ENCODE data around the gene UQCR11.

UQCR11 gene

DNA sequence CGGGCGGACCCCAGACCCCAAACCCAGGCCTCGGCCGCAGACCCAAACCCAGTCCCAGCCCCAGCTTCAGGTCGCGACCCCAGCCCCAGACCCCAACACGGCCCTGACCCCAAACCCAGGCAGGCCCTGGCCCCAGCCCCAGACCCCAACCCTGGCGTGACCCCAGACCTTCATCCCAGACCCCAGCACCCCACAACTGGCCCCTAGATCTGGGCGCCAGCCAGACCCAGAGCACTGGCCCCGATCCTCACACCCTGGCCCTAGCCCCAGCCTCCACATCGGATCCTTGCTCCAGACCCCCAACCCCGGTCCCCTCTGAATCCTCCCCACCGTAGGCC is 20.1 kb downstream of the UQCR11 start:
- DNase-seq = no peak

DNA sequence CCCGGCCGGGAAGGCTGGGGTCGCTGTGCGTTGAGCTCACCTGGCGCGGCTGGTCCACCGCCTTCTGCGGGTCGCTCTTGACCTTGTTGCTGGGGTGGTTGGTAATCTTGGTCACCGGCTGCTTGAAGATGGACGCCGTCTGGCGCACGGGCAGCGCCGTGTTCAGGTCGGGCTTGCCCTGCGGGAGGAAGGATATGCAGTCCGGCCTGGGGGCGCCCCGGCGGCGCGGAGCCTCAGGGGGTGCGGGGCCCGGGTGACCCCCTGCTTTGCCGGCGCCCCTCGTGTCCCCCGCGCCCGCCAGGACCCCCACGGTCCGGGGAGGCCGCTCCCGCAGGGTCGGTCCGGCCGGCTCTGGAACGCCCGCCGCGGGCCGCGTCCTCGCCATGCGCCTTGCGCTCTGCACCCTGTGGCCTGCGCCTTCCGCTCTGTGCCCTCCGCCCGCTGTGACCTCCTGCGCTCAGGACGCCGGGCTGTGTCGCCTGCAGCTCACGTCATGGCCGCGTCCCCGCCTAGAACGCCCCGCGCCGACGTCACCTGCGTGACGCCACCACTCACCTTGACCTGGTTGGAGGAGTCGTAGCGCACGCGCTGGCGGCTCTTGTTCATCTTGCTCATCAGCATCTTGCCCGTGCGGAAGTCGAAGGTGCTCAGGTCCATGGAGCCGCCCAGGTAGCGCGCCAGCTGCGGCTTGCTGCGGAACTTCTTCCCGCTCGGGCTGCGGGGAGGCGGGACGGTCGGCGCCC is 20.6 kb downstream of the UQCR11 start:
- DNase-seq = no peak

DNA sequence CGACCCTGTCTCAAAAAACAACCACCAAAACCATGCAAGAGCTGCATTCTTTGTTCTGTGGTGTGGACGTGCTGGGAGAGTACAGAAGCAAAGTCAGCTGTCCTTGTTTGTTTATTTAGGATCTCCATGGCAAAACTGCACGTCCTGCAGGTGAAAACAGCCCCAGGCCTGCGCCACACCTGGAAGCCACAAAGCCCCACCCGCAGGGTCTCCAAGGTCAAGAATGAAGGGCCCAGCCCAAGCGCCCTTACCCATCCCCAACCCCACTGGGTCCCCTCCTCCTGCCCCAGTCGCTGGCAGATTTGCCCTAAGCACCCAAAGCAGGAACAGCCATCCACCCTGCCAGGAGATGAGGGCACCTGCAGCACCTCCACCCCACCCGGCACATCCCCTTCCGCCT is 23.1 kb downstream of the UQCR11 start:
- no peak for DNase-seq

DNA sequence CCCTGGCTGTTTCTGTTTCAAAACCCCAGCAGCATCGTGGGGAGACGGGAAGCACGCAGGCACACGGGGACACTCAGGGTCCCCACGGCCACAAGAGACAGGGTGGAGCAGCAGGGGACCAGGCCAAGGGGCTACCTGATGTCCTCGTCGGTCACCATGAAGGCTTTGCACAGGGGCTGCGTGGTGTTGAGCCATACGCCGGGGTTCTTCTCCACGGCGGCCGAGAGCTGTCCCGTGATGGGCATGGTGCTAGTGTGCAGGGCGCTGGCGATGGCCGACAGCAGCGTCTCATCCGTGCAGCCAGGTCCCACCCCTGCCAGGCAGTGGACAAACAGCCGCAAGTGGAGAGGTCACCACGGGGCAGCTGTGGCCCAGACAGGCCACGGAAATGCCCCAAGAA is 24.3 kb downstream of the UQCR11 start:
- no peak for DNase-seq

DNA sequence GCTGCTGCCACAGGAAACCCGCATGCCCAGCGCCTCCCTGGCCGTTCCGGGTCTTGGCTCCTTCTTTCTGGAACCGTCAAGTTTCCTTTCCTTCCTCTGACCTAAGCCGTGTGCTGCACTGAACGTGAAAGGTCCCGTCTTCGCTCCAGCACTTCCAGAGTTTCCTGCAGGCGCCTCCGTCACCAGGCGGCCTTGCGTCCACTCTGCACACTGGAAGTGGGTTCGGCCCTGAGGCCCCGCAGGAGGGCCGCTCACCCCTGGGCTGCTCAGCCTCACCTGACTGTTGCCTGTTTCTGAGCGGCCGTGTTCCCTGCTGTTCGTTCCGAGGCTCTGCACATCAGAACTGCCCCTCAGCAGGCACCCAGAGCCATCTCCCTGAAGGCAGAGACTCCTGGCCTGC is 24.9 kb downstream of the UQCR11 start:
- DNase-seq = no peak

DNA sequence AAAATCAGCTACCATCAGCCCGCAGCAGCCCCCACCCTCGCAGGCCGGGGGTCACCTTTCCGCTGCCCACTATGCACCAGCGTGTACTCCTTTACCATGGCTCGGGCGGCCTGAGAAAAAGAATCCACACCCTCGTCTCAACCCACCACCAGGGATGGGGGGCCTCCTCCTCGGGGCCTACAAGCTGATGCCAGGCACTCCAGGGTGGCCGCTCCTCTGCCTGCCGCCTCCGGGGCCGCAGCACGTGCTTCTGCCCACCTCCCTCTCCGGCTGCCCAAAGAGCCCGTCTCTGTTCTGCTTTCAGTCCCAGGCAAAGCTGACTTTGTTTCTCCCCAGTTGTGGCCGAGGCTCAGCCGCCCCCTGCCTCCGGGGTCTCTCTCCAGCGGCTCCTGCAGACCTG is 26.0 kb downstream of the UQCR11 start:
- no peak for DNase-seq

DNA sequence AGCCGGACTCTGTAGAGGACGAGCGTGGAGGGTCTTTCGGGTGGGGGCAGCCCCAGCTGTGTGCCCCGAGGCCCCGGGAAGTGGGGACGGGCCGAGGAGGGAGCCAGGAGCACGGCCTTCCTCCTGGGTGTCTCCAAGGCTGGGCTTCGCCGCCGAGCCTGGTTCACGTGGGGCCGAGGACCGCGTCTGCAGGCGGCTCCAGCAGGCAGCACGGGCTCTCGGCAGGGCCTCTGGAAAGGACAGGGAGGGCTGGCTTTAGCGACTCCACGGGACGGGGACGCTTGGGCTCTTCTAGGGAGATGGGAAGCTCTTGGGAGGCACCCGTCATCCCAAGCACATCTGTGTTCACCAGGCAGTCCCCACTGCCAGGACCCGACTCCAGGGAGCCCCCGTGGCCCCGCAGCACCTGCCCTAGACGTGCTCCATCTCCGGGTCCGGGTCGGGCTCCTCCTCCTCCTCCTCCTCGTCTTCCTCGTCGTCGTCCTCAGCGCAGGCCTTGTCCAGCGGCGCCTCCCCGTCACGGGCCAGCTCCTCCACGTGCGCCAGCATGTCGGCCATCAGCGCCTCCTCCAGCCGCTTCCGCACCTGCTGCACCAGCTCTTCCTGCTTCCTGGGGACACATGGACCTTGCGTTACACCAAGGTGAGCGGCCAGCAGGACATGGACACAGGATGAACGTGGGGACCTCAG is 27.2 kb downstream of the UQCR11 start:
- DNase-seq = no peak

DNA sequence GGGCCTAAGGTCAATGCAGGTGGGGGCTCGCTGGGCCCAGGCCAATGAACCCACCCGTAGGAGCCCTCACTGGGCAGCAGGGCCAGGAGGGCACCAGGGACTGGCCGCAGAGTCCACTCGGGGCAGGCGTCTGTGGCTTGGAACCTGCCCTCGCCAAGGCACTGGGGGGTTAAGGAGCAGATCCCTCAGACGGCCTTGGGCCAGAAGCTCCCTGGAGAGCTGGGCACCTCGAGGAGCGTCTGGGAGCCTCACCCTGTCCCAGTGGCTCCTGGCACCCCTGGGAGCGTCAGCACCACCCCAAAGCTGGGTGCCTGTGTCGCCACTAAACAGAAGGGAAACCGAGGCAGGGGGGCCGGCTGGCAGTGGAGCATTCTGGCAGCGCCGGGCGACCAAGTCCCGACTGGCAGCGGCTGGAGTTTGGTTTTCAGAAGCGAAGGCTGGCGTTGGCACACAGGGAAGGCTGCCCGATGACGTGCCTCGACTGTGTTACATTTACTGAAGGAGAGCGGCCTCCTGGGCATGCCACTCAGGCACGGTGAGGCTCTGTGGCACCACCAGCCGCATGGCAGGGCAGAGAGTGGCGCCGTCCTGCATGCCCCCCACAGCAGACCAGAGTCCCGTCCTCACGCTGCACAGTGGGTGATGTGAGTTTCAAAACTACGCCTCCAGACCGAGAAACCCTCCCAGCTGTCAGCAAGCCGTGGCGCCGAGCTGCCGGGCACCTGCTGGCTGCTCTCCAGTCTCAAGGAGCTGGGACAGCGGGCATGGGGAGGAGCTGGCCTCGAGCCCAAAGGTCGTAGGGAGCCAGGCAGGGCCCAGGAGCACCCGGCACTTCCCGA is 28.0 kb downstream of the UQCR11 start:
- DNase-seq = no peak

DNA sequence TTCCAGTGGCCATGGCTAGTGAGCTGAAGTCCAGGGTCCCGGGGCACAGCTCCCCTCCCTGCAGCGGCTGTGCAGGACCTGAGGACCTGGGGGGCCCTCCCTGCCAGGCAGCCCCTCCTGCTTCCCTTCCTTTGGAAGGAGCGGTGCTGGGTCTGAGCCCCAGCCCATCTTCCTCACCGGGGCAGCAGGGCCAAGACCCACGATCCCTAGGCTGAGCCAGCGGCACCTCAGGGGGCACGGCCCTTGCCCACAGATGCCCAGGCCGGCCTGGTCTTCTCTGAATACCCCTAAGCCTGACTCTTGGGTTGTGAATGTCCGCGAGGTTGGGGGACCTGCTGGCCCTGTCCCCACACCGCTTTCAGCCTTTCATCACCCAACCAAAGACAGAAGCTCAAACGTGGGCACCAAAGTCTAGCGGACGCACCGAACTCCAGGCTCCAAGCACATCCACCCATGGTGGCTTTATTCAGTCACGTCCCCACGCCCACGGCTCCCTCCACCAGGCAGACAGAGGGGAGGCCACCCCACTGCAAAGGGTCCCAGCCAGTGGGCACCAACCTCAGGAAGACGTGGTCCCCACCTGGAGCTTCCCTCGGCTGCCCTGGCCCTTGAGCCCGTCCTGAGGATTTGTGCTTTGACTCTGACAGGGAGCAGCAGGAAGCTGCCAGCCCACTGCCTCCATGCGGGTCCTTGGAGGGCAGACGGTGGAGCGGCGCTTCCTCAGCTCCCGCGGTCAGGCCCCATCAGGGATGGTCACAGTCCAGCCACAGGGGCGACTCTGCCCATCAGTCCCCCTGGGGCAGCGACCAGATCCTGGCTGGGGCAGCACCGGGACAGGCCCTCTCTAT is 28.8 kb downstream of the UQCR11 start:
- DNase-seq = no peak

DNA sequence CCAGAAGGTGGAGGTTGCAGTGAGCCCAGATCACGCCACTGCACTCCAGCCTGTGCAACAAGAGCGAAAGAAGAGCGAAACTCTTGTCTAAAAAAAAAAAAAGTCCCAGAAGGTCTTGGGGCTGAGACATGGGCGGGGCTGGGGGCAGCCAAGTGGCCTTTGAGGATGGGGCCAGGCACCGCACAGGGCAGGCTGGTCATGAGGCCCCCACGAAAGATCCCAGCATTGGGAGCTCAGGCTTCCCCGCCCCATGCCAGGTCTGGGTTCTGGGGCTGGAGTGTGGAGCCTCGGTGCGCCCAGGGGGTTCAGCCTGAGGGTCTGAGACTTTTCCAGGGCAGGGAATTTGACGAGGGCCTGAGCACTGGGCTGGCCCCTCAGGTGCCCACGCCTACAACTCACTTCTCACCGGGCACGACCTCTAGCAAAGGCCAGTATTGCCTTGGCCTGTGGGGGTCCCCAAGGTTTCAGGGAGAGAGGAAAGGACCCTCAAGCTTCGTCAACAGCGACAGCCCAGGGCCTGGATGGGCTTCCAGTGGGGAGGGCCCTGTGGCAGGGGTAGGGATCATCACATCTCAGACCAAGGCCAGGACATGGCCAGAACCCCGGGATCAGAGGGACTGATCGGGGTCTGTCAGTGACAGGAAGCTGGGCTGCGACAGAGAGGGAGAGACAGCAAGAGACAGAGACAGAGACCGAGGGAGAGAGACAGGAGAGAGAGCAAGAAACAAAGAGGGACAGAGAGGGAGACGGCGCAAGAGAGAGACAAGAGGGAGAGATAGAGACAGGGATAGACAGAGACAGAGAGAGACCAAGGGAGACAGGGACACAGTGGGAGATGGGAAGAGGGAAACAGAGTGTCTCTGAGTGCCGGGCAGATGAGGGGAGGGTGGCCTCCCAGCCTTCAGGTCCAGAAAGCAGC is 29.7 kb downstream of the UQCR11 start:
- DNase-seq = no peak

DNA sequence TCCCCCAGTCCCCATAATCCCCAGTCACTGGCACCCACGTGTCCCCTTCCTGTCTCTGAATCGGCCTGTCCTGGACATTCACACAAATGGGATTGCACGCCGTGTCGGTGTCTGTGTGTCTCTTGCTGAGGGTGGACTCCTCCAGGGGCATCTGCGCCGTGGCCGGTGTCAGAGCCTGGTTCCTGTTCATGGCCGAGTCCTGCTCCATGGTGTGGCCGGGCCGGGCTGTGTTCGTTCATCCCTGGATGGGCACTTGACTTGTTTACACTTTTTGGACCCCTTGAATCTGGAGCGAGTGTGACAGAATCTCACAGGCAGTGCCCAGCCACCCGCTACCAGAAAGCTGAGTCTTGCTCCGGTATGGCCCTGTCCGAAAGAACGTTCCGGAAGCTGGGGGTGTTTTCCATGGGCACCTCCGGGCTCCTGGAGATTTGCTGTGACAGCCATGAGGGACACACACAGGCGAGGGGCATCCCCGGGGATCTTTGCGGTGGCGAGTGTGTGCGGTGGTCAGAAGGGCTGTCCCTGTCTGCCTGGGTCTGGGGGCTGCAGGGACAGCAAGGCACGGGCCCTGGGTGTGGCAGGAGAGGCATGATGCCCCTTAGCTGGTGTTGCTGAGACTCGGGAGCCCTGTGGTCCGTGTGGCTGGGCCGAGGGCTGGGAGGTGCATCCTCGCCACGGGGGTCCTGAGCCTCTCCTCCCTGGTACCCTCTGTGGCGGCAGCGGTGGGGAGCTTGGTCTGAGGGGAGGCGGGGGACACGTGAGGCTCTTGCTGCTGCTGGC is 30.7 kb downstream of the UQCR11 start:
- DNase-seq = no peak

DNA sequence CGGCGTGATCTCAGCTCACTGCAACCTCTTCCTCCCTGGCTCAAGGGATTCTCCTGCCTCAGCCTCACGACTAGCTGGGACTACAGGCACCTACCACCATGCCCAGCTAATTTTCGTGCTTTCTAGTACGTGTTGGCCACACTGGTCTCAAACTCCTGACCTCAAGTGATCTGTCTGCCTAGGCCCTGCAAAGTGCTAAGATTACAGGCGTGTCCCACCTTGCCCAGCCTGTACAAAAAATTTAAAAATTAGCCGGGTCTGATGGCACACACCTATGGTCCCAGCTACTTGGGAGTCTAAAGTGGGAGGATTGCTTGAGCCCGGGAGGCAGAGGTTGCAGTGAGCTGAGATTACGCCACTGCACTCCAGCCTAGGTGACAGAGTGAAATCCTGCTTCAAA is 32.5 kb downstream of the UQCR11 start:
- DNase-seq = no peak

DNA sequence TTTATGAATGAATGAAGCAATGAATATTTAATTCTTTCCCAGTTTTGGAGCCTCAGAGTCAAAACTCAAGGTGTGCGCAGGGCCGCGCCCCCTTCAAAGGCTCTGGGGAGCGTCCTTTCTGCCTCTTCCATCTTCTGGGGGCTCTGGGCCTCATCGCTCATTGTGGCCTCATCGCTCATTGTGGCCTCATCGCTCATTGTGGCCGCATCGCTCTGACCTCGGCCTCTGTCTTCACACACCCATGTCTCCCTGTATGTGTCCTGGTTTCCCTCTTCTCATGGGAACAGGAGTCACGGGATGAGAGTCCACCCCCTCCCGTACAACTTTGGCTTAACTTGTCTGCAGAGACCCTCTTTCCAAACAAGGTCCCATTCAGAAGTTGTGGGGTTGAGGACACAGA is 33.9 kb downstream of the UQCR11 start:
- no peak for DNase-seq

DNA sequence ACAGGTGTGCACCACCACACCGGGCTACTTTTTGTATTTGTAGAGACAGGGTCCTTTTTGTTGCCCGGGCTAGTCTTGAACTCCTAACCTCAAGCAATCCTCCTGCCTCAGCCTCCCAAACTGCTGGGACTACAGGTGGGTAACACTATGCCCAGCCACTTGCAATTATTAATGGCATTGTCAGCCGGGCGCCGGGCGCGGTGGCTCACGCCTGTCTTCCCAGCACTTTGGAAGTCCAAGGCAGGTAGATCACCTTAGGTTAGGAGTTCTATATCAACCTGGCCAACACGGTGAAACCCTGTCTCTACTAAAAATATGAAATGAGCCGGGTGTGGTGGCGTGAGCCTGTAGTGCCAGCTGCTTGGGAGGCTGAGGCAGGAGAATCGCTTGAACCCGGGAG is 34.4 kb downstream of the UQCR11 start:
- DNase-seq = no peak

DNA sequence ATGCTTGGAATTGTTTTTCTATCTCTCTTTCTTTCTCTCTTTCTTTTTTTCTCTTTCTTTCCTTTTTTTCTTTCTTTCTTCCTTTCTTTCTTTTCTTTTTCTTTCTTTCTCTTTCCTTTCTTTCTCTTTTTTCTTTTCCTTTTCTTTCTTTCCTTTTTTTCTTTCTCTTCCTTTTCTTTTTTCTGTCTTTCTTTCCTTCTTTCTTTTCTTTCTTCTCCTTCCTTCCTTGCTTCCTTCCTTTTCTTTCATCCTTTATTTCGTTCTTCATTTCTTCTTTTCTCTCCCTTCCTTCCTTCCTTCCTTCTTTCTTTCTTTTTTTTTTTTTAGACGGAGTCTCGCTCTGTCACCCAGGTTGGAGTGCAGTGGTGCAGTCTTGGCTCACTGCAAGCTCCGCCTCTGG is 35.3 kb downstream of the UQCR11 start:
- no peak for DNase-seq

DNA sequence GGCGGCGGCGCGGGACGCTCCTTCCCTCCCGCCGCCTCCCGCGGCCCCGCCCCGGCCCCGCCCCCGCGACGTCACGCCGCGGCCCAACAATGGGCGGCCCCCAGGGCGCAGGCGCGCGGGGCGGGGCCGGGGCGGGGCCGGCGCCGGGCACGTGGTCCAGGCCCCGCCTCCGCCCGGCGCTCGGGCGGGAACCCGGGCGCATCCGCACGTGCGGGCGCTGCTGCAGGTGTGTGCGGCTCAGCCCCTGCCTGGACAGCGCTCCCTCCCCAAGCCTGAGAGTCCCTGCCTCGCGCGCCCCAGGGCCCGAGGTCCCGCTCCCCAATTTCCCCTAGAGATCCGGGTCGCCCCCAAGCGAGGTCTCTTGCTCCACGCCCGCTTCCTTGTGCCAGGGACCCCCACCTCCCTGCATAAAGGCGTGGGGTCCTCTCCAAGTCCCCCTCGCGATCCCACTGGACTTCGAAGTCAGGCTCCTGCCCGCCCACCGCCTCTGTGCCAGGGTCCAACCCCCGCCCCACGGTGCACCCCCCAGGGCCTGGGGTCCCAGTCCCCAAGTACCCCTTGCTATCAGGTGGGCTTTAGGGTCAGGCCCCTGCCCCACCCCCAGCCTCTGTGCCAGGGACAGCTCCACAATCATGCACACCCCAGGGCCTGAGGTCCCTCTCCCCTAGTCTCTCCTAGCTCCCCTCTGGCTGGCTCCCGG is 36.8 kb downstream of the UQCR11 start, which contains the start of gene MEX3D:
Gene MEX3D (minus strand): TSS at position 6 of the 700 bp plus-strand sequence. CDS start 267 bp downstream, outside the sequence.
- DNase-seq = peak; percentile 91

DNA sequence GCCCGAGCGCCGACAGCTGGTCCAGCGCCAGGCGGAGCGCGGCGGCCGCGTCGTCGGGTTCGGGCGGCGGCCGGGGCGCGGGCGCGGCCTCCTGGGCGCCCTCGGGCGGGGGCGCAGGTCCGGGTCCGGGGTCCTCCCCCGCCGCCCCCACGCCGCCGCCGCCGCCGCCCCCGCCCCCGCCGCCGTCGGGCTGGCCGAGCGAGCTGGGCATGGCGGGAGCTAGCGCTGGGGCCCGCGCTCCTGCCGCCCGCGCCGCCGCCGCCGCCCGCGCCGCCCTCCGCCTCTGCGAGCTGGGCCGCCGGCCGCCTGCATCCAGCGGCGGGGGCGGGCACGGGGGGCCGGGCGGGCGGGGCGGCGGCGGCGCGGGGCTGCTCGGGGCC is 37.4 kb downstream of the UQCR11 start:
- no peak for DNase-seq

DNA sequence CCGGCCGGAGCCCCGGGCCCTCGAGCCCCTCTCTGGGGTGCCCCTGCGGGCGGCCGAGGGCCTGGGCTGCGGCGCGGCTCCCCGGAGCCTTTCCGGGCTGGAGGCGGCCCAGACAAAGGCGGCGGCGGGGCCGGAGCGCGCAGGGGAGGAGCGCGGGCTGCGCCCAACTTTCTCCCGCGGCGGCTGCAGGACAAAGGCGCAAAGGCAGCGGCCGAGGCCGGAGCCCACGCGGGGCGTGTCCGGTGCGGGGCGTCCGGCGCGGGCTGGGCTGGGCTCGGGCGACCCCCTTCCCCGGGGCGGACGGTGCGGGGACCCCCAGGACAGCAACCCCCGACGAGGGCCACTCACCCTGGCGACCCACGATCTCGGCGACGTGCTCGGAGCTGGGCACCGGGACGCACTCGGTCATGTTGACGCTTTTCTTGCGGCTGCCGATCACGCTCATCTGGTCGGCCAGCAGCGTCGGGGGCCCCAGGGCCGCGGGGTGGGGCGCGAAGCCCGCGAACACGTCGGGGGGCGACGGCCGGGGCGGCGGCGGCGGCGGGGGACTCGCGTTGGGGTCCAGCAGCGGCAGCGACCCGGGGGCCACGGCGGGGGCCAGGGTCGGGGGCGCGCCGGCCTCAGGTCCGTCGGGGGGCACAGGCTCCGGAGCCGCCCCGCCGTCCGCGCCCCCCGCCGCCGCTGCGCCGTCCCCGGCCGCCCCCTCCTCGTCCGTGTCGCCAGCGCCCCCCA is 38.0 kb downstream of the UQCR11 start:
- DNase-seq = peak; percentile 44

DNA sequence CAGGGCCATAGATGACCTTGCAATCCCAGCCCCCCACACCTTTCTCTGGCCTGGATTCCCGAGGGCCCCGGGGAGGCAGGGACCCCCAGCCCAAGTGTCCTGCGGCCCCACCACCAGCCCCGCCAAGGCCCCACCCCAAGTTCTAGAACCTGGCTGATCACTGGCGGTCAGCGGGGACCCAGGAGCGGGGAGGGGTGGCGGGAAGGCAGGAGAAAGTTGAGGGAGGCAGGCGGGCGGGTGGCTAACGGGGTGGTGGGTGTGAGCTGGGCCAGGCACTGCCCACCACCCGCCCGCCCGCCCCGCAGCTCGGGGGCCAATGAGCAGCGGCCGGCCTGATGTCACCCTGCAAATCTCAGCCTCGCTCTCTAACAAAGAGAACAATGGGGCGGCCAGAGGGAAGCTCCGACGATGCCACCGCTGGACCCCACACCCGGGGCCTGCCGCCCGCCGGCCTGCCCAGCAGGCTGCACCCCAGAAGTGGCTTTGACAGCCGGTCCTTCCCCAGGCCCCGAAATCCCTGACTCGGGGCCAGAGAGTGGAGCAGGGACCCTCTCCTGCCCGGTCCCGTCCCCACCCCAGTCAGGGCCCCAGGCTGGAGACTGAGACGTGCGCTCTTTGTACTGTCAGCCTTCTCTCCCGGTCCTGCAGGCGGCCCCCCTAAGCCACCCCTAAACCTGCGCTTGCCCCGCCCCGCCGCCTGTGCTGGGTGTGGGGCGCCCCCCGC is 38.7 kb downstream of the UQCR11 start:
- no peak for DNase-seq

All from RPMI8226 (cell line).